HEK293T (cell line): ENCODE measurements around the gene CBFA2T3.
"Not testable (repeated sequence)": the region's sequence is repeated elsewhere in the genome, so short reads cannot be mapped to it uniquely, and the experiment has no call there.

Experiments
- CTCF ChIA-PET: fragments of 350-600 bp; formaldehyde crosslinking; extraction: SDS; loops from one replicate; lab custom pipeline; 2021; ENCODE audit warnings: antibody characterized with exemption, inconsistent platforms; lab: Yijun Ruan, JAX
- POLR2A ChIA-PET: fragments of 350-600 bp; formaldehyde crosslinking; extraction: SDS; loops from one replicate; lab custom pipeline; 2020; ENCODE audit warnings: antibody characterized with exemption, inconsistent platforms; lab: Yijun Ruan, JAX
- DNase-seq: peaks from one replicate; pipeline ENCODE4 v3.0.0; 2012; ENCODE audit warnings: mixed read lengths; ENCODE audit errors: extremely low spot score
- ARNT ChIP-seq: fragments of 450-650 bp; IDR thresholded peaks from 2 replicates; pipeline ENCODE4 v1.6.1; 2017; ENCODE audit warnings: mild to moderate bottlenecking
- BHLHE40 ChIP-seq: fragments of 450-650 bp; IDR thresholded peaks from 2 replicates; pipeline ENCODE4 v1.6.1; 2016; ENCODE audit warnings: mild to moderate bottlenecking, moderate library complexity, borderline replicate concordance
- CTBP1 ChIP-seq: fragments of 450-650 bp; IDR thresholded peaks from 2 replicates; pipeline ENCODE4 v1.6.1; 2016; ENCODE audit warnings: borderline replicate concordance
- ELF4 ChIP-seq: fragments of 450-650 bp; IDR thresholded peaks from 2 replicates; pipeline ENCODE4 v1.6.1; 2017; ENCODE audit warnings: antibody characterized with exemption
- FOXA1 ChIP-seq: fragments of 450-650 bp; IDR thresholded peaks from 2 replicates; pipeline ENCODE4 v1.6.1; 2016; ENCODE audit warnings: mild to moderate bottlenecking
- FOXK2 ChIP-seq: fragments of 450-650 bp; IDR thresholded peaks from 2 replicates; pipeline ENCODE4 v1.6.1; 2016; ENCODE audit warnings: mild to moderate bottlenecking
- FOXM1 ChIP-seq: fragments of 450-650 bp; IDR thresholded peaks from 2 replicates; pipeline ENCODE4 v1.6.1; 2017; ENCODE audit warnings: mild to moderate bottlenecking, borderline replicate concordance
- HDGF ChIP-seq: fragments of 450-650 bp; IDR thresholded peaks from 2 replicates; pipeline ENCODE4 v1.6.1; 2017; ENCODE audit warnings: antibody characterized with exemption, borderline replicate concordance
- L3MBTL2 ChIP-seq: fragments of 450-650 bp; conservative IDR thresholded peaks from 2 replicates; pipeline ENCODE4 v1.6.1; 2016; ENCODE audit warnings: mild to moderate bottlenecking
- LEF1 ChIP-seq: fragments of 450-650 bp; IDR thresholded peaks from 2 replicates; pipeline ENCODE4 v1.6.1; 2017; ENCODE audit warnings: mild to moderate bottlenecking, borderline replicate concordance
- NFRKB ChIP-seq: fragments of 450-650 bp; IDR thresholded peaks from 2 replicates; pipeline ENCODE4 v1.6.1; 2016; ENCODE audit warnings: mild to moderate bottlenecking, moderate library complexity
- SP1 ChIP-seq: fragments of 450-650 bp; IDR thresholded peaks from 2 replicates; pipeline ENCODE4 v1.6.1; 2017
- SUZ12 ChIP-seq: fragments of 450-650 bp; IDR thresholded peaks from 2 replicates; pipeline ENCODE4 v1.6.1; 2016; ENCODE audit warnings: mild to moderate bottlenecking
- TARDBP ChIP-seq: fragments of 450-650 bp; IDR thresholded peaks from 2 replicates; pipeline ENCODE4 v1.6.1; 2016
- TF ChIP-seq, protein P1 (sequence below): fragments of 450-650 bp; IDR thresholded peaks from 2 replicates; pipeline ENCODE4 v1.6.1; 2016

Gene CBFA2T3

DNA sequence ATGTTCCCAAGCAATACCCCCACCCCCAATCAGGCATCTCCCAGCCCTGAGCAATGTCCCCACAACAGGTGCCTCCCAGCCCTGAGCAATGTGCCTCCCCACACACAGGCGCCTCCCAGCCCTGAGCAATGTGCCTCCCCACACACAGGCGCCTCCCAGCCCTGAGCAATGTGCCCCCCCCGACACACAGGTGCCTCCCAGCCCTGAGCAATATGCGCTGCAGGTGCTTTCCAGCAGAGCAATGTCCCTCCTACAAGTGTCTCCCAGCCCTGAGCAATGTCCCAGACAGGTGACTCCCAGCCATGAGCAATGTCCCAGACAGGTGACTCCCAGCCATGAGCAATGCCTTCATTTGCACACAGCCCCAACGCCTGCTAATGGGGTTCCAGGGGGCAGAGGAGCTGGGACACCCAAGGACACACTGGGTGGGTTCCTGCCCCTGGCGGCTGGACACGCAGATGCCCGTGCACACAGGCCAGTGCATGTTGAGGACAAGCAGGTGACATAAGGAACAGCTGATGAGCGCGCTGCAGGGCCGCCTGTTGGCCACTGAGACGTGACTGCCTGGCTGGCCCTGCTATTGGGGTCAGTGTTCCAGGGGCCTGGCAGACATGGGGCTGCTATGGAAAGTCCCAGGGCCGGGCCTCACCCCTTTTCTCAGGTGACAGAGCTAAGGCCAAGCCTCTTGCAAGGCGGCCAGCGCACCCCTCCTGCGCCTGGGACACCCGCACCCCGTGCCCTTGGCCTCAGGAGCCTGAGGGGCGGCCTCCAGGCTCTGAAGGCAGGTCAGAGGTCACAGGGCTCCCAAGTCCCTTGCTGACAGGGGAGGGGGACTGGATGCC, 83.7 kb downstream of the CBFA2T3 start:
- ChIA-PET POLR2A (no interaction called here), CTCF (no interaction called here)
- no peak for TF ChIP-seq ARNT
- TF ChIP-seq LEF1: no peak
- no peak for DNase-seq

DNA sequence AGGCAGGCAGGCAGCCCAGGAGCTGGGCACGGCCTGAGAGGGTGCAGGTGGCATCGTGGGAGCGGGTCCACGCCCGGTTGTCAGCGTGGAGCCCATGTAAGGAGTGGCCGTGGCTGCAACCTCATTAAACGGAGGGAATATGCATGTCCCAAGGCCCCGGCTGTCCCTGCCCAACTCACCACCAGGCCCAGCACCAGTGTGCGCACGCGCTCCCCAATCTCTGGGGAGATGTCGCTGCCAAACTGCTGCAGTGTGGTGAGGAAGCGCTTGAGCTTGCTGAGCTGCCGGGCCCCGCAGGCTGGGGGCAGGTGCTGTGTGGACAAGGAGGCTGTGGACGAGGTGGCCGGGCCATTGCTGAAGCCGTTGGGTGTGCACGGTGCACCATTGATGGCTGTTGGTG, 84.9 kb downstream of the CBFA2T3 start:
- TF ChIP-seq NFRKB: no peak
- TF ChIP-seq SP1: no peak
- no peak for TF ChIP-seq SUZ12
- no peak for TF ChIP-seq CTBP1
- TF ChIP-seq, protein P1, sequence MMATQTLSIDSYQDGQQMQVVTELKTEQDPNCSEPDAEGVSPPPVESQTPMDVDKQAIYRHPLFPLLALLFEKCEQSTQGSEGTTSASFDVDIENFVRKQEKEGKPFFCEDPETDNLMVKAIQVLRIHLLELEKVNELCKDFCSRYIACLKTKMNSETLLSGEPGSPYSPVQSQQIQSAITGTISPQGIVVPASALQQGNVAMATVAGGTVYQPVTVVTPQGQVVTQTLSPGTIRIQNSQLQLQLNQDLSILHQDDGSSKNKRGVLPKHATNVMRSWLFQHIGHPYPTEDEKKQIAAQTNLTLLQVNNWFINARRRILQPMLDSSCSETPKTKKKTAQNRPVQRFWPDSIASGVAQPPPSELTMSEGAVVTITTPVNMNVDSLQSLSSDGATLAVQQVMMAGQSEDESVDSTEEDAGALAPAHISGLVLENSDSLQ: no peak
- no peak for TF ChIP-seq ELF4
- TF ChIP-seq ARNT: no peak
- DNase-seq: no peak
- CTCF ChIA-PET: no interaction called here
- POLR2A ChIA-PET: no interaction called here

DNA sequence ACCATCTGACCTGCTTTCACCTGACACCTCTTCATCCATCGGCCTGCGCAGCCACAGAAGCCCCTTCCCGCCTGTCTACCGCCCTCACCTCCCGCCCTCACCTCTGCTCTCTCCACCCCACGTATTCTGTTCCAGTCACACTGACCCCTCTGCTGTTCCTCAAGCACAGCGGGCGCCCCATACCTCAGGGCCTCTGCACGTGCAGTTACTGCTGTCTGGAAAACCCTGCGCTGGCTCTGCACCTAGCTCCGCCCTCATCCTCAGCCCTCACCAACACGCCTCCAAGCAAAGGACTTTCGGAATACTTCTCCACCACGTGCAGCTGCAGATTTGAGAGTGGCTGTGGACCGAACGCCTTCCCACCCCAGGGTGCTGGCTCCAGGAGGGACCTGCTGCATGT, 85.9 kb downstream of the CBFA2T3 start:
- no peak for DNase-seq
- CTCF ChIA-PET: no interaction called here
- POLR2A ChIA-PET: interaction anchor here (1.0 kb wide), 1 partner anchor 10 kb away, joined by 3 read pairs; no protein-coding TSS in a partner anchor
- no peak for TF ChIP-seq ELF4
- TF ChIP-seq, protein P1: no peak
- TF ChIP-seq FOXM1: no peak
- TF ChIP-seq LEF1: no peak
- no peak for TF ChIP-seq CTBP1

DNA sequence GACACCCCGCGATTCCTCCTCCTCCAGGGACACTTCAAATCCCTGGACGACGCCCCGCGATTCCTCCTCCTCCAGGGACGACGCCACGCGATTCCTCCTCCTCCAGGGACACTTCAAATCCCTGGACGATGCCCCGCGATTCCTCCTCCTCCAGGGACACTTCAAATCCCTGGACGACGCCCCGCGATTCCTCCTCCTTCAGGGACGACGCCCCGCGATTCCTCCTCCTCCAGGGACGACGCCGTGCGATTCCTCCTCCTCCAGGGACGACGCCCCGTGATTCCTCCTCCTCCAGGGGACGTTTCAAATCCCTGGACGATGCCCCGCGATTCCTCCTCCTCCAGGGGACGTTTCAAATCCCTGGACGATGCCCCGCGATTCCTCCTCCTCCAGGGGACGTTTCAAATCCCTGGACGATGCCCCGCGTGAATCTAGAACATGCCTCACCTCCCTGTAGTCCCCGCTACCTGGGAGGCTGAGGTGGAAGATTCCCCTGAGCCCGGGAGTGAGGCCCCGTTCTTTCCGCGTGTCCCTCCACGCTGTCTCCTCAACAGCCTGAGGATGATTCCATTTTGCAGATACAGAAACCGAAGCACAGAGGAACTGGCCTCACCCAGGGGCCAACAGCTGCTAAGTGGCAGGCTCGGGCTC, 87.2 kb downstream of the CBFA2T3 start:
- DNase-seq, CTCF ChIA-PET: not testable (repeated sequence)
- POLR2A ChIA-PET: interaction anchor here (0.6 kb wide), 1 partner anchor 23 kb away, joined by 3 read pairs; no protein-coding TSS in a partner anchor

DNA sequence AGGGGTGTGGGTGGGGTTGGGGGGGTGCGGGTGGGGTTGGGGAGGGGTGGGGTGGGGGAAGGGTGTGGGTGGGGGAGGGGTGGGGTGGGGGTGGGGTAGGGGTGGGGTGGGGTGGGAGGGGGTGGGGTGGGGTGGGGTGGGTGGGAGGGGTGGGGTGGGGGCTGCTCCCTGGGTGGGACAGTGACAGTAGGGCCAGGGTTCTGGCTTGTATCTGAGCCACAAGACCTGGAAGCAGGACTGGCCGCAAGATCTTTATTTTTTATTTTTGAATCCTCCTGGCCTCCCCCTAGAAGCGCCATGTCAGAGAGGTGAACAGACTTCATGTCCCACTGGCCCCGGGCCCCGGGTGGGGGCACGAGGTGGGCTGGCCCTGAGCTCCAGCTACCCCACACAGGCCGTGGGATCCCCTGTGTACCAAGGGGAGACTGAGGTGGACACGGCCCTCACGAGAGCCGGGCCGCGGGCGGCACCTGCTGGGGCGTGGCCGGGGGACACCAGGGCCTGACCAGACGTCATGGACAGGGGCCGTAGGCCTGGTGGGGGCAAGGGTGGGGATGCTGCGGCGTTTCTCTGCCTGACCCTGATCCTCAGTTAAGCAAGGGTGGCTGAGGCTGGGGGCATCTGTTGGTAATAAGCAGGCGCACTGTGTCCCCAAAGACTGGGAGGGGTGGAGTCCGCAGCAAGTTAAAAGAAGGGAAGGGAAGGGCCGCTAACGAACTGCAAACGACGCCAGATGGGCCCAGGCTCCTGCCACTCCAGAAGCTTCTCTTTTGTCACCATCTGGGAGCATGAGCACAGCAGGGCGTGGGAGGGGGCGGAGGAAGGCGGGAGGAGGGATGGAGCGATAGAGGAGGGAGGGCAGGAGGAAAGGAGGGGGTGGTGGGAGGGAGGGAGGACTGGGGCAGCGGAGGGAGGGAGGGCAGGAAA, 88.3 kb downstream of the CBFA2T3 start:
- DNase-seq: no peak
- POLR2A ChIA-PET: no interaction called here
- CTCF ChIA-PET: no interaction called here
- no peak for TF ChIP-seq HDGF

DNA sequence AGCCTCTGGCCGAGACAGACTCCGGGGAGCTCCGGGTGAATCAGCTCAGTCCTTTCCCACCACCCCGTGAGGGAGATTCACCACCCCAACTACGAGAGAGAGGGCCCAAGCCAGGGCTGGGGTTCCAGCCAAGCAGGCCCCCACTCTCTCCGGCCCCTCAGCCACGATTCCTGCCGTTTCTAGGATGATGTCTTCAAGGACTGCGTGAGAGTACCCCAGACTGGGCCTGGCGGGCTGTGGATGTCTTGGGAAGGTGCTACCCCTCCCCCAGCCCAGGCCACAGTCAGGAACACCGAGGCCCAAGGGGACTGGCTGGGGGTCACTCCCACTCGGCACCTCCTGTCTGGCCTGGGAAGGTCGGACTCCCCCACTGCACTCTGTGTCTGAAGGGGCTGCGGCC, 89.0 kb downstream of the CBFA2T3 start:
- no peak for TF ChIP-seq CTBP1
- TF ChIP-seq LEF1: no peak
- no peak for TF ChIP-seq FOXK2
- no peak for TF ChIP-seq NFRKB
- TF ChIP-seq FOXA1: no peak
- TF ChIP-seq SUZ12: no peak
- no peak for TF ChIP-seq BHLHE40
- no peak for TF ChIP-seq SP1
- CTCF ChIA-PET: no interaction called here
- no peak for DNase-seq
- POLR2A ChIA-PET: no interaction called here

DNA sequence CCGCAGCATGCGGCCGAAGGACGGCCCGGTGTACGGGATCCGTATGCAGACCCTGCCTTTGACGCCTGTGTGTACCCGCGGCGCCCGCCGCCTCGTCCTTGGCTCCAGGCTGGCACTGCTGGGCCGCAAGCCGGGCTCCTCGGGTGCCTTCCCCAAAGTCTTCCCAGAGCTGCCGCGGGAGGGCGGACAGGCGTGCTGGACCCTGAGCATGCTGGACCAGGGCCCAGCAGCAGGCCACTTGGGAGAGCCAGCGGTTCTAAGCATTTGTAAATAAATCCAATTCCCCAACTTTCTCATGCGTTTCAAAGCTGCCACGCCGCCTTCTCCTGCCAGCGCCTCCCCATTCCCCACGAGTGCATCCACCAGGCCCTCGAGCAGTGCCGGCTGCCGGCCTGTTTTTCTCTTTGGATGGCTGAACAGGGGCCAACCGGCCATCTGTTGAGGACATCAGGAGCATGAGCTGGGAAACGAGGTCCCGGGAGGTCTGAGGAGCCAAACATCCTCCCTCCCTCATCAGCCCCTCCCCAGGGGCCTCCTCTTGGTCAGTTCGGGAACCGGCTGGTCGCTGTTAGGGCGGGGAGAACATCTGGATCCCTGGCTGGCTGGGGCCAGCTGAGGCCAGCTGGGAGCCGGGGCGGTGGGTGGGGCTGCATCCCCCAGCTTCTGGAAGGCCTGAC, 90.0 kb downstream of the CBFA2T3 start:
- ChIA-PET CTCF (no interaction called here), POLR2A (no interaction called here)
- no peak for TF ChIP-seq TARDBP
- TF ChIP-seq ELF4: no peak
- no peak for TF ChIP-seq ARNT
- no peak for TF ChIP-seq L3MBTL2
- TF ChIP-seq SP1: no peak
- TF ChIP-seq CTBP1: no peak
- DNase-seq: no peak
